ENCODE measurements around the gene PPDPF.
A peak's percentile ranks its signal among the peaks of the same experiment; 100 is the strongest.

PPDPF gene, protein sequence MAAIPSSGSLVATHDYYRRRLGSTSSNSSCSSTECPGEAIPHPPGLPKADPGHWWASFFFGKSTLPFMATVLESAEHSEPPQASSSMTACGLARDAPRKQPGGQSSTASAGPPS

DNA sequence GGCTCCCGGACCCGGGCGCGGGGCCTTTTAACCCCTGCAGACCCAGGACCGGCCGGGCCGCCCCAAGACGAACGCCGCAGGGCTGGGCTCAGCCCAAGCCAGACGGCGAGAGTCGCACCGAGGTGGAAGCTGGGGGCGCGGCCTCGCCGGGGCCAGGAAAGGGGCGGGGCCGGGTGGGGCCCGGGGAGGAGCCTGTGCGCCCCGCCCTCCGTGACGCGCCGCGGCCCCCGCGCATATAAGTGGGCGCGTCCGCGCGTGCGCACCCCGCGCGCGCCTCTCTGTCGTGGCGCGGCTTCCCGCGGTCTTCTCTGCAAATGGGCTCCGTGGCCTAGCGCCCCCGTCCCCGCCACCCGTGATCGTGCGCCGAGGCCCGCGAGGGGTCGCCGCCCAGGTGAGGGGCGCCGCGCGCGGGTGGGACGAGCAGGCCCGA lies at the start of gene PPDPF:
Gene PPDPF, plus strand, starts transcription at position 262 of the 430 bp plus-strand sequence. CDS start 544 bp downstream, outside the sequence.
- TF ChIP-seq ESRRG (CRISPR knock-in tag; IDR thresholded peaks at IDR 0.05) (no peak), ZFP30 (CRISPR knock-in tag; IDR thresholded peaks at IDR 0.05) (no peak), TOX (CRISPR knock-in tag; IDR thresholded peaks at IDR 0.05; ENCODE audit: borderline replicate concordance) (no peak), ZNF70 (CRISPR knock-in tag; IDR thresholded peaks at IDR 0.05) (no peak), ZNF8 (CRISPR knock-in tag; IDR thresholded peaks at IDR 0.05) (no peak), ZNF565 (CRISPR knock-in tag; conservative IDR thresholded peaks at IDR 0.05; ENCODE audit: low read depth) (no peak), TCF4 (CRISPR knock-in tag; IDR thresholded peaks at IDR 0.05; ENCODE audit: borderline replicate concordance) (no peak), ARNTL (CRISPR knock-in tag; IDR thresholded peaks at IDR 0.05; ENCODE audit: borderline replicate concordance, low read depth) (no peak), CSDC2 (CRISPR knock-in tag; IDR thresholded peaks at IDR 0.05) (no peak), ZC3H10 (CRISPR knock-in tag; IDR thresholded peaks at IDR 0.05) (no peak), BACH2 (CRISPR knock-in tag; IDR thresholded peaks at IDR 0.05; ENCODE audit: borderline replicate concordance) (no peak), RARB (CRISPR knock-in tag; IDR thresholded peaks at IDR 0.05) (no peak), ISL1 (CRISPR knock-in tag; IDR thresholded peaks at IDR 0.05) (no peak), GLIS3 (CRISPR knock-in tag; IDR thresholded peaks at IDR 0.05) (no peak), OSR1 (CRISPR knock-in tag; IDR thresholded peaks at IDR 0.05) (no peak)
- TF ChIP-seq, protein P1, sequence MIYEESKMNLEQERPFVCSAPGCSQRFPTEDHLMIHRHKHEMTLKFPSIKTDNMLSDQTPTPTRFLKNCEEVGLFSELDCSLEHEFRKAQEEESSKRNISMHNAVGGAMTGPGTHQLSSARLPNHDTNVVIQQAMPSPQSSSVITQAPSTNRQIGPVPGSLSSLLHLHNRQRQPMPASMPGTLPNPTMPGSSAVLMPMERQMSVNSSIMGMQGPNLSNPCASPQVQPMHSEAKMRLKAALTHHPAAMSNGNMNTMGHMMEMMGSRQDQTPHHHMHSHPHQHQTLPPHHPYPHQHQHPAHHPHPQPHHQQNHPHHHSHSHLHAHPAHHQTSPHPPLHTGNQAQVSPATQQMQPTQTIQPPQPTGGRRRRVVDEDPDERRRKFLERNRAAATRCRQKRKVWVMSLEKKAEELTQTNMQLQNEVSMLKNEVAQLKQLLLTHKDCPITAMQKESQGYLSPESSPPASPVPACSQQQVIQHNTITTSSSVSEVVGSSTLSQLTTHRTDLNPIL (CRISPR knock-in tag; IDR thresholded peaks at IDR 0.05; ENCODE audit: low read depth): no peak
- TF ChIP-seq, protein P2, sequence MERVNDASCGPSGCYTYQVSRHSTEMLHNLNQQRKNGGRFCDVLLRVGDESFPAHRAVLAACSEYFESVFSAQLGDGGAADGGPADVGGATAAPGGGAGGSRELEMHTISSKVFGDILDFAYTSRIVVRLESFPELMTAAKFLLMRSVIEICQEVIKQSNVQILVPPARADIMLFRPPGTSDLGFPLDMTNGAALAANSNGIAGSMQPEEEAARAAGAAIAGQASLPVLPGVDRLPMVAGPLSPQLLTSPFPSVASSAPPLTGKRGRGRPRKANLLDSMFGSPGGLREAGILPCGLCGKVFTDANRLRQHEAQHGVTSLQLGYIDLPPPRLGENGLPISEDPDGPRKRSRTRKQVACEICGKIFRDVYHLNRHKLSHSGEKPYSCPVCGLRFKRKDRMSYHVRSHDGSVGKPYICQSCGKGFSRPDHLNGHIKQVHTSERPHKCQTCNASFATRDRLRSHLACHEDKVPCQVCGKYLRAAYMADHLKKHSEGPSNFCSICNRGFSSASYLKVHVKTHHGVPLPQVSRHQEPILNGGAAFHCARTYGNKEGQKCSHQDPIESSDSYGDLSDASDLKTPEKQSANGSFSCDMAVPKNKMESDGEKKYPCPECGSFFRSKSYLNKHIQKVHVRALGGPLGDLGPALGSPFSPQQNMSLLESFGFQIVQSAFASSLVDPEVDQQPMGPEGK (CRISPR knock-in tag; IDR thresholded peaks at IDR 0.05; ENCODE audit: borderline replicate concordance): no peak

DNA sequence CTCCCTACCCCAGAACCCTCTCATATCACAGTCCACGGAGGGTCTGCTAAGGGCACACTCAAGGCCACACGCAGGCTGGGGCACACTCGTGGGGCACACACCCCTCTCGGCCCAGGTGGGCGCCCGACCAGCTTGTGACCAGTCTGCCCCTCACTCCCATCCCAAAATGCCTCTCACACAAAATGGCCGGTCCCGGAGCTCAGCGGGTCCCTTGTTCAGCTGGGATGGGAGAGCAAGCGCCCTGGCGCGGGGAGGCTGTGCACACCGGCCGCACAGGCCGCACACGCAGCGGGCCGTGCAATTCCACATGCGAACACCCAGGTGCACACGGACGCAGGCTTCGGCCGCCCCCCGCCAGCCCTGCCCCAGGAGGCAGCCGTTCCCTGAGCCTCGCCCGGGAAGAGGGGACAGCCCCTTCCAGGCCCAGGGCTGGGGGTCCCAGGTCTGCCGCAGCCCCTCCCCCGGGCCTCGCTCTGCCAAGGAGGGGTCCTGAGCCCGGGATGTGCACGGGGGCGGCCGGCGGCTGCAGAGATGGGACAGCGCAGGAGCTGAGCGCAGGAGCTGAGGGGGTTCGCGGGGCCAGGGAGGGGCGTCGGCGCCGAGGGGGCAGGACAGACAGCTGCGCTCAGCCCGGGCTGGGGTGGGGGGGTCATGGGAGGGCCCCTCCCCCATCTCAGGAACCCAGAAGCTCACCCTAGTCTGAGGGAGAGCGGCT lies 49.4 kb upstream of the PPDPF start:
- no peak for TF ChIP-seq OSR1 (CRISPR knock-in tag; IDR thresholded peaks at IDR 0.05)
- no peak for TF ChIP-seq ARNTL (CRISPR knock-in tag; IDR thresholded peaks at IDR 0.05; ENCODE audit: borderline replicate concordance, low read depth)
- no peak for TF ChIP-seq RARB (CRISPR knock-in tag; IDR thresholded peaks at IDR 0.05)
- TF ChIP-seq GLIS3 (CRISPR knock-in tag; IDR thresholded peaks at IDR 0.05): no peak
- no peak for TF ChIP-seq BACH2 (CRISPR knock-in tag; IDR thresholded peaks at IDR 0.05; ENCODE audit: borderline replicate concordance)
- TF ChIP-seq, protein P1 (CRISPR knock-in tag; IDR thresholded peaks at IDR 0.05; ENCODE audit: low read depth): no peak
- TF ChIP-seq ZFP30 (CRISPR knock-in tag; IDR thresholded peaks at IDR 0.05): no peak
- no peak for TF ChIP-seq TCF4 (CRISPR knock-in tag; IDR thresholded peaks at IDR 0.05; ENCODE audit: borderline replicate concordance)
- no peak for TF ChIP-seq ZNF565 (CRISPR knock-in tag; conservative IDR thresholded peaks at IDR 0.05; ENCODE audit: low read depth)
- no peak for TF ChIP-seq TOX (CRISPR knock-in tag; IDR thresholded peaks at IDR 0.05; ENCODE audit: borderline replicate concordance)
- no peak for TF ChIP-seq ISL1 (CRISPR knock-in tag; IDR thresholded peaks at IDR 0.05)
- TF ChIP-seq, protein P3, sequence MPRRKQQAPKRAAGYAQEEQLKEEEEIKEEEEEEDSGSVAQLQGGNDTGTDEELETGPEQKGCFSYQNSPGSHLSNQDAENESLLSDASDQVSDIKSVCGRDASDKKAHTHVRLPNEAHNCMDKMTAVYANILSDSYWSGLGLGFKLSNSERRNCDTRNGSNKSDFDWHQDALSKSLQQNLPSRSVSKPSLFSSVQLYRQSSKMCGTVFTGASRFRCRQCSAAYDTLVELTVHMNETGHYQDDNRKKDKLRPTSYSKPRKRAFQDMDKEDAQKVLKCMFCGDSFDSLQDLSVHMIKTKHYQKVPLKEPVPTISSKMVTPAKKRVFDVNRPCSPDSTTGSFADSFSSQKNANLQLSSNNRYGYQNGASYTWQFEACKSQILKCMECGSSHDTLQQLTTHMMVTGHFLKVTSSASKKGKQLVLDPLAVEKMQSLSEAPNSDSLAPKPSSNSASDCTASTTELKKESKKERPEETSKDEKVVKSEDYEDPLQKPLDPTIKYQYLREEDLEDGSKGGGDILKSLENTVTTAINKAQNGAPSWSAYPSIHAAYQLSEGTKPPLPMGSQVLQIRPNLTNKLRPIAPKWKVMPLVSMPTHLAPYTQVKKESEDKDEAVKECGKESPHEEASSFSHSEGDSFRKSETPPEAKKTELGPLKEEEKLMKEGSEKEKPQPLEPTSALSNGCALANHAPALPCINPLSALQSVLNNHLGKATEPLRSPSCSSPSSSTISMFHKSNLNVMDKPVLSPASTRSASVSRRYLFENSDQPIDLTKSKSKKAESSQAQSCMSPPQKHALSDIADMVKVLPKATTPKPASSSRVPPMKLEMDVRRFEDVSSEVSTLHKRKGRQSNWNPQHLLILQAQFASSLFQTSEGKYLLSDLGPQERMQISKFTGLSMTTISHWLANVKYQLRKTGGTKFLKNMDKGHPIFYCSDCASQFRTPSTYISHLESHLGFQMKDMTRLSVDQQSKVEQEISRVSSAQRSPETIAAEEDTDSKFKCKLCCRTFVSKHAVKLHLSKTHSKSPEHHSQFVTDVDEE (CRISPR knock-in tag; IDR thresholded peaks at IDR 0.05): no peak
- no peak for TF ChIP-seq CSDC2 (CRISPR knock-in tag; IDR thresholded peaks at IDR 0.05)
- ATAC-seq: no peak; the same call in 2 of the 3 replicates

More for the DNA sequence above, at the start of gene PPDPF:
- peak; percentile 74 for ATAC-seq

DNA sequence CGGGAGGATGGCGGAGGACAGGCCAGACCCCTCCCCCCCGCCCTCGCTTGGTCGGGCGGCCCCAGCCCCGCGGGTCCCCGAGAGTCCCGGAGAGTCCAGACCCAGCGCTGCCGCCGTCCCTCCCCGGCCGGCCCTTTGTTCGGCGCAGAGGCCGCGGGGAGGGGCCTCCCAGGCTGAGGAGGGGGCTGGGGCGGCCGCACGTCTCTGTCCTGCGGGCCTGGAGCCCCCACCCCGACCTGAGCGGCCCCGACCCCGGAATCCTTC lies 48.9 kb upstream of the PPDPF start:
- no peak for ATAC-seq
- TF ChIP-seq, protein P1 (CRISPR knock-in tag; IDR thresholded peaks at IDR 0.05; ENCODE audit: low read depth): no peak
- no peak for TF ChIP-seq CSDC2 (CRISPR knock-in tag; IDR thresholded peaks at IDR 0.05)
